ENCODE measurements around the gene FBN3.

DNA sequence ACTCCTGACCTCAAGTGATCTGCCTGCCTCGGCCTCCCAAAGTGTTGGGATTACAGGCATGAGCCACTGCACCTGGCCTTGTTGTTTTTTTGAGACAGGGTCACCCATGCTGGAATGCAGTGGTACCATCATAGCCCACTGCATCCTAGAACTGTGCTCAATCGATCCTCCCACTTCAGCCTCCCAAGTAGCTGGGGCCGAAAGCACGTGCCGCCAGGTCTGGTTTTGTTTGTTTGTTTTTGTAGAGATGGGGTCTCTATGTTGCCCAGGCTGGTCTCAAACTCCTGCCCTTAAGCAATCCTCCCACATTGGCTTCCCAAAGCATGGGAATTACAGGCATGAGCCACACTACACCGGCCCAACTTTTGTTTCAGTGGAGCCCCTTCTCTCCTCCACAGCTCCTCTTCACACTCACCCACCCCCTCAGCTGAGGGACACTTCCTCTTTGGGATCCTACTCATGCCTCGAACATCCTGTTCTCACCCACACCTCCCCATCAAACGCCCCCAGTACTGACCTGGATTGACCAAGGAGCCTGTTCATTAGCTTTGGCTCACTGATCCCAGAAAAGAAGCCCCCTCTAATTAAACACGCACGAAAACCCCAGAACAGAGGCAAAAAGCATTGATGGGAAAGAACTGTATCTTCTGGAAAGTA lies 47.0 kb upstream of the FBN3 start:
- no peak for TF ChIP-seq POLR2A (IDR thresholded peaks at IDR 0.05)
- TF ChIP-seq, protein P1, sequence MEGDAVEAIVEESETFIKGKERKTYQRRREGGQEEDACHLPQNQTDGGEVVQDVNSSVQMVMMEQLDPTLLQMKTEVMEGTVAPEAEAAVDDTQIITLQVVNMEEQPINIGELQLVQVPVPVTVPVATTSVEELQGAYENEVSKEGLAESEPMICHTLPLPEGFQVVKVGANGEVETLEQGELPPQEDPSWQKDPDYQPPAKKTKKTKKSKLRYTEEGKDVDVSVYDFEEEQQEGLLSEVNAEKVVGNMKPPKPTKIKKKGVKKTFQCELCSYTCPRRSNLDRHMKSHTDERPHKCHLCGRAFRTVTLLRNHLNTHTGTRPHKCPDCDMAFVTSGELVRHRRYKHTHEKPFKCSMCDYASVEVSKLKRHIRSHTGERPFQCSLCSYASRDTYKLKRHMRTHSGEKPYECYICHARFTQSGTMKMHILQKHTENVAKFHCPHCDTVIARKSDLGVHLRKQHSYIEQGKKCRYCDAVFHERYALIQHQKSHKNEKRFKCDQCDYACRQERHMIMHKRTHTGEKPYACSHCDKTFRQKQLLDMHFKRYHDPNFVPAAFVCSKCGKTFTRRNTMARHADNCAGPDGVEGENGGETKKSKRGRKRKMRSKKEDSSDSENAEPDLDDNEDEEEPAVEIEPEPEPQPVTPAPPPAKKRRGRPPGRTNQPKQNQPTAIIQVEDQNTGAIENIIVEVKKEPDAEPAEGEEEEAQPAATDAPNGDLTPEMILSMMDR (IDR thresholded peaks at IDR 0.05), result no peak
